T1000 (cell line): ENCODE results near the gene MICOS13.

ENCODE experiments used
- DNase-seq: peaks from one replicate; lab custom pipeline; 2025; ENCODE audit warnings: mixed read lengths; lab: John Stamatoyannopoulos, UW

MICOS13 gene

DNA sequence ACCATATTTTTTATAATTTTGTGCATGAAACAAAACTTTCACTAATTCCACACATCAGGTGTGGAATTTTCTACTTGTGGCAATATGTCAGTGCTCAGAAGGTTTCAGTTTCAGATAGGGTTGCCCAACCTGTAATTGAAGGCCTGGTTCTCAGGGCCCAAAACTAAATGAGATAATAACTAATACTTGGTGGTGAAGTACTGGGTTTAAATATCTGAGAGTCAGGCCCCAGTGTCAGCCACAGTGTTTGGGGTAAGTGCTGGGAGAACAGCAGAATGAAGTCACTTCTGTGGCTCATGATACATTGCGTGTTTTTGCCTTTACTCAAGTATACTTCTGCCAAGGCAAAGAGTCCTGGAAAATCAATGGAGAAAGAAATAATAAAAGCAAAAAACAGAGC is 51.9 kb downstream of the MICOS13 start:
- no peak for DNase-seq
